Mesodermal cell (in vitro differentiated cells): ENCODE data around the gene ACSM6.

Source experiments
- H3K27ac ChIP-seq: 2 replicates; pipeline ENCODE4 v1.7.0; 2013; ENCODE audit warnings: mild to moderate bottlenecking, low read depth, low read length, moderate library complexity; ENCODE audit not compliant: severe bottlenecking
- H3K36me3 ChIP-seq: 2 replicates; pipeline ENCODE4 v1.7.1; 2013; ENCODE audit warnings: mild to moderate bottlenecking, low read length, moderate library complexity; ENCODE audit not compliant: control insufficient read depth, insufficient read depth
- H3K4me1 ChIP-seq: one replicate; pipeline ENCODE4 v1.7.1; 2013; ENCODE audit warnings: mild to moderate bottlenecking, low read length; ENCODE audit not compliant: insufficient read depth, control insufficient read depth, poor library complexity, severe bottlenecking
- H3K4me3 ChIP-seq: 2 replicates; pipeline ENCODE4 v1.7.0; 2013; ENCODE audit warnings: low read length, control low read depth, mild to moderate bottlenecking; ENCODE audit not compliant: insufficient read depth, poor library complexity, severe bottlenecking; ENCODE audit errors: extremely low read depth
- H3K9me3 ChIP-seq: 2 replicates; pipeline ENCODE4 v1.7.1; 2013; ENCODE audit warnings: mild to moderate bottlenecking, low read length, moderate library complexity; ENCODE audit not compliant: control insufficient read depth
- WGBS, 2 experiments: methylation state at CpG; one replicate each; pipeline ENCODE4 v1.1.5; 2013; ENCODE audit warnings: missing lambda C conversion rate in 2 of 2; ENCODE audit not compliant: insufficient coverage in 2 of 2; 5-methylcytosine and 5-hydroxymethylcytosine counted together

ACSM6 gene

DNA sequence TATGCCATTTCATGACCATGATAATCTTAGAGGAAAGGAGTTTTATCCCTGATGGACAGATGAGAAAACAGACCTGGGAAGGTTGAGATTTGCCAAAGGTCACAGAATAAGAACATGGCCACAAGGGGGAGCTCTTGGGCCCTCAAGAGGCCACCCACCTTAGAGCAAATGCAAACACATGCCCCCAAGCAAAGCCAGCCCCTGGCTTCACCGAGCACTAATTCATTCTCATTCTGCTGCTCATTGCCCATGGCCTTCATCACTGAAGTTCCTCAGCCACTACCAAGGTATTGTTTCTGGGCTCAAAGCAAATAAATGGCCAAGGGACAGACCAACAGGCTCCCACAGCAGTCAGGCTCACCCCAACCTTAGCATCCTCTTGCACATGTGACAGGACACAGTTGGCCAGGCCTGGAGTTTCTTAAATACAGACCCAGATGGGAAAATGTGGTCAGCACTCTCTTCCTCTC is 52.6 kb downstream of the ACSM6 start:
- 17 to 31% methylated on average over 1 of the region's 1 CpG for WGBS, 2 experiments
- Histone ChIP-seq H3K36me3 (peaks cover 70% of the 10 kb centered on the region), H3K4me3 (no peak overlapping the region), H3K27ac (peak overlapping the region; percentile 97), H3K9me3 (no peaks in the 10 kb centered on the region), H3K4me1 (peaks cover 27% of the 10 kb centered on the region)

DNA sequence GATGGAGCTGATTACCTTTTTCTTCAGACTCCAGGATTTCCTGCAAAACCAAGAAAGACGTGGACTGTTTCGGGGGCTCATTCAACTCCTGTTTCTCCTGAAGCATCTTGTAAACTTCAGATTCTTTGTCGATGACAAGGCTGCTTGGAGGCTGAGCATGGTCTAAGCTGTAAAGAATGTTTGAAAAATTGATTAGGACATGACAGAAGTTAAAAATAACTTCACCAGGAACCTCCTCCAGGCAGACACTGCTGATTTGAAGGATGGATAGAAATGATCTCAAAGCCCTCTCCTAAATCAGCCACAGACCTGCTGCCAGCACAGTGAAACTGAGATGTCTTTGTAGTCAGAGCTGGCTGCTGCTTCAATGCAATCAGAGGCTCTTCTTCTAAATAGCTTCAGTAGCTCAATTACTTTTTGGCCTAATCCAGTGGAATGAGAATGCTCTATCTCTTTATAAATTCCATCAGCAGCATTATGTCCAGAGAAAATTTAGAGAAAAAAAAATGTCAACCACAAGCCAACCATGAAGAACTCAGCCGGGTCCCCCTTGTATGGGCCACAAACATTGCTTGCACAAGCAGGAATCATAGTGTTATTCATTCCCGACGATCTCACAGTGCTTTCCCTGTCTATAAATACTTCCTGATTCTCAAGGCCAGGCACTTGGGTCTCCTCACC is 53.3 kb downstream of the ACSM6 start:
- Histone ChIP-seq H3K27ac (peak overlapping the region; percentile 97), H3K4me1 (peaks cover 27% of the 10 kb centered on the region), H3K9me3 (no peaks in the 10 kb centered on the region), H3K36me3 (peaks cover 70% of the 10 kb centered on the region), H3K4me3 (no peak overlapping the region)
- 66 to 88% methylated on average over 6 of the region's 6 CpGs for WGBS, 2 experiments

DNA sequence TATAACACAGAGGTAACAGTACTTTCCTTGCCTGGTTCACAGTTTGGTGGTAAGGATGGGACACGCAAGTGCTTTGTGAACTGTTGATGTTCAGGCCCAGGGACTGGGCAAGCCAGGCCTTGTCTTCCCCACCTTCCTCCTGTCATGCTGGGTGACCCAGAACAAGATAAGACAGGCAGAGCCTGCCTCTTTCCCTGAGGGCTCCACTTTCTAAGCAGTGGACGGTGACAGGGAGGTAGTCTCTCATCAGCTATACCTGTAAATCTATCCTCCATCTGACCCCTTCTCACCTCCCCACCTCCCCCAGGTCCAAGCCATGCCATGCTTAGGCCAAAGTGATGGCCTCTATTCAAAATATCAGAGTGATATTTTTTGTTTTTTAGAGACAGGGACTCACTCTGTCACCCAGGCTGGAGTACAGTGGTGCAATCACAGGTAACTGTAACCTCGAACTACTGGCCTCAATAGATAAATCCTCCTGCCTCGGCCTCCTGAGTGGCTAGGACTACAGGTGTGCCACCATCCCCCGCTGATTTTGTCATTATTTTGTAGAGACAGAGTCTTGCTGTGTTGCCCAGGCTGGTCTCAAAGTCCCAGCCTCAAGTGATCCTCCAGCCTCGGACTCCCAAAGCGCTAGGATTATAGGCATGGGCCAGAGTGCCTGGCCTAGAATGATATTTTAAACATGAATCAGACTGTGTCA is 54.0 kb downstream of the ACSM6 start:
- Histone ChIP-seq H3K36me3 (peaks cover 64% of the 10 kb centered on the region), H3K27ac (peak overlapping the region; percentile 97)
- 88 to 92% methylated on average over 4 to 5 of the region's 7 CpGs for WGBS, 2 experiments

GRCh38 chr10:95248989-95249388 is 55.0 kb downstream of the ACSM6 start:
- Histone ChIP-seq H3K9me3 (no peaks in the 10 kb centered on the region), H3K36me3 (peaks cover 56% of the 10 kb centered on the region)
- 95 to 100% methylated on average over 2 to 3 of the region's 3 CpGs for WGBS, 2 experiments

More for the DNA sequence above, 54.0 kb downstream of the ACSM6 start:
- no peaks in the 10 kb centered on the region for H3K9me3 ChIP-seq
- H3K4me3 ChIP-seq = no peak overlapping the region
- peaks cover 27% of the 10 kb centered on the region for H3K4me1 ChIP-seq

DNA sequence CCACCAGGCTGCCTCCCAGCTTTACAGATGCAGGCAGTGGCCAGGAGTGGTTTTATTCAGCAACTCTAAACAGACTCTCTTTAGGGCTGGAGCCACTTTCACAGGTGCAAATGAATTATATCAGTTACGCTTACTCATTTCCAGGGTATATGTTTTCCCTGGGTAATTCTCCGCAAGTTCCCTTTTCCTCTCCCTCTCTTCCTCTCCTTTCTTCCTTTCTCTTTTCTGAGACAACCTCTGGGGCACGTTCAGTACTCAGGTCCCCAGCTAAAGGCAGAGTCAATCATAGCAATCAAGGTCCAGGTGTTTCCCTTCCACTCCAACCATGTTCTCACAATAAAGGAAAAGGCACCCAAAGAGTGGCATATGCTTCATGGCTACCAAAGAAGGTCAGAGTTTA is 55.4 kb downstream of the ACSM6 start:
- H3K4me1 ChIP-seq = peaks cover 27% of the 10 kb centered on the region
- no peaks in the 10 kb centered on the region for H3K9me3 ChIP-seq
- 88 to 92% methylated on average over 2 to 3 of the region's 3 CpGs for WGBS, 2 experiments
- H3K27ac ChIP-seq = no peak overlapping the region
- H3K36me3 ChIP-seq = peaks cover 51% of the 10 kb centered on the region
- no peak overlapping the region for H3K4me3 ChIP-seq

More at GRCh38 chr10:95248989-95249388, 55.0 kb downstream of the ACSM6 start:
- peaks cover 27% of the 10 kb centered on the region for H3K4me1 ChIP-seq
- H3K27ac ChIP-seq = no peak overlapping the region
- H3K4me3 ChIP-seq = no peak overlapping the region

DNA sequence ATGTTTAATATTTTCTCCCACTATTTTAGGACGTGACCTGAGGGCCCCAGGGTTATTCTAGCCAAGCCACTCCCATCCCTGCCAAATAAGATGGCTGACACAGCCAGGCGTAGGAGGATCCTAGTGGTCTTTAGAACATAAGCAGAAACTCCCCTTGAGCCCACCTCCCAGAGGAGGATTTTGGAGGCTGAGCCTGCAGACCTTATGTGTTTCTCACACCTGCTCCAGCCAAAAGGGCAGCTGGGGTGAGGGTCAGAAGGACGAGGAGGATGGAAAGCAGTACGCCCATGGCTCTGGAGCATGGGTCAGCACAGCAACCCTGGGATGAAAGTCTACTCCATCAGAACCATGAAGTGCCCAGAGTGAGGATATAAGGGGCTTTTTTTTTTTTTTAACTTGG is 56.8 kb downstream of the ACSM6 start:
- peaks cover 37% of the 10 kb centered on the region for H3K36me3 ChIP-seq
- no peak overlapping the region for H3K4me3 ChIP-seq
- H3K27ac ChIP-seq = no peak overlapping the region
- H3K4me1 ChIP-seq = peaks cover 27% of the 10 kb centered on the region
- 100% methylated on average over 1 to 2 of the region's 4 CpGs for WGBS, 2 experiments
- H3K9me3 ChIP-seq = no peaks in the 10 kb centered on the region

DNA sequence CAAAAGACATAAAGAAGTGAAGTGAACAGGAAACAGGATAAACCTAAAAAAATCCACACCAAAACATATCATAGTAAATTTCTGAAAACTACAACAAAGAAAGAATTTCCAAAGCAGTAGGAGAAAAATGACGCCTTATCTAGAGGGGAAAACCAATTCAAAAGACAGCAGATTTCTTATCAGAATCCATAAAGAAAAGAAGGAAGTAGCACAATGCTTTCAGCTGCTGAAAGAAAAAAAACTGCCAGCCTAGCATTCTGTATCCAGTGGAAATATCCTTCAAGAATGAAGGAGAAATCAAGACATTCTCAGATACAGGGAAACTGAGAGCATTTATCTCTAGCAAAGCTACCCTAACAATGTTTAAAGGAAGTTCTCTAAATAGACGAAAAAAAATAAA is 59.0 kb downstream of the ACSM6 start:
- H3K27ac ChIP-seq = no peak overlapping the region
- H3K9me3 ChIP-seq = peaks cover 5% of the 10 kb centered on the region
- H3K4me3 ChIP-seq = no peak overlapping the region
- peaks cover 48% of the 10 kb centered on the region for H3K36me3 ChIP-seq
- H3K4me1 ChIP-seq = peaks cover 11% of the 10 kb centered on the region
- WGBS, 2 experiments = 86% methylated on average over 1 of the region's 2 CpGs; no CpG with 5 or more reads in 1 of the 2 experiments

- Histone ChIP-seq H3K4me3 (no peak overlapping the region), H3K4me1 (peaks cover 5% of the 10 kb centered on the region), H3K36me3 (peaks cover 53% of the 10 kb centered on the region), H3K27ac (no peak overlapping the region), H3K9me3 (peaks cover 6% of the 10 kb centered on the region)
- no CpG with 5 or more reads among the region's 2 CpGs for WGBS, 2 experiments
Measured at GRCh38 chr10:95253686-95254085, 59.6 kb downstream of the ACSM6 start.

DNA sequence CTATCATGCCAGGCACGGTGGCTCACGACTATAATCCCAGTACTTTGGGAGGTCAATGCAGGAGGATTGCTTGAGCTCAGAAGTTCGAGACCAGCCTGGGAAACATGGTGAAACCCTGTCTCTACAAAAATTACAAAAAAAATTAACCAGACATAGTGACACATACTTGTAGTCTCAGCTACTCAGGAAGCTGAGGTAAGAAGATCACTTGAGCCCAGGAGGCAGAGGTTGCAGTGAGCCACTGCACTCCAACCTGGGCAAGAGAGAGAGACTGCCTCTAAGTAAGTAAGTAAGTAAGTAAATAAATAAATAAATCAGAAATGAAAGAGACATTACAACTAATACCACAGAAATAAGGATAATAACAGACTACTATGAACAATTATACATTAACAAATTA is 60.6 kb downstream of the ACSM6 start:
- no peak overlapping the region for H3K4me3 ChIP-seq
- WGBS, 2 experiments = 82 to 87% methylated on average over 2 of the region's 3 CpGs
- H3K9me3 ChIP-seq = peaks cover 6% of the 10 kb centered on the region
- peaks cover 52% of the 10 kb centered on the region for H3K36me3 ChIP-seq
- peaks cover 3% of the 10 kb centered on the region for H3K4me1 ChIP-seq
- no peak overlapping the region for H3K27ac ChIP-seq

DNA sequence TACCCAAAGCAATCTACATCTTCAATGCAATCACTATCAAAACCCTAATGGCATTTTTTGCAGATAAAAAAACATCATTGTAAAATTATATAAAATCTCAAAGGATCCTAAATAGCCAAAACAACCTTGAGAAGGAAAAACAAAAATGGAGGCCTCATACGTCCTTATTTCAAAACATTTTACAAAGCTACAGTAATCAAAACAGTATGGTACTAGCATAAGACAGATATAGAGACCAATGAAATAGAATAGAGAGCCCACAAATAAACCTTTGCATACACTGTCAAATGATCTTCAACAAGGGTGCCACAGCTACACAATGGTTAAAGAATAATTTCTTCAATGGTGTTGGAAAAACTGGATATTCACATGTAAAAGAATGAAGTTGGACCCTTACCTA is 62.2 kb downstream of the ACSM6 start:
- WGBS, 2 experiments = no CpG with 5 or more reads among the region's 1 CpG
- peaks cover 50% of the 10 kb centered on the region for H3K36me3 ChIP-seq
- peaks cover 10% of the 10 kb centered on the region for H3K4me1 ChIP-seq
- H3K4me3 ChIP-seq = no peak overlapping the region
- peaks cover 6% of the 10 kb centered on the region for H3K9me3 ChIP-seq
- H3K27ac ChIP-seq = no peak overlapping the region

DNA sequence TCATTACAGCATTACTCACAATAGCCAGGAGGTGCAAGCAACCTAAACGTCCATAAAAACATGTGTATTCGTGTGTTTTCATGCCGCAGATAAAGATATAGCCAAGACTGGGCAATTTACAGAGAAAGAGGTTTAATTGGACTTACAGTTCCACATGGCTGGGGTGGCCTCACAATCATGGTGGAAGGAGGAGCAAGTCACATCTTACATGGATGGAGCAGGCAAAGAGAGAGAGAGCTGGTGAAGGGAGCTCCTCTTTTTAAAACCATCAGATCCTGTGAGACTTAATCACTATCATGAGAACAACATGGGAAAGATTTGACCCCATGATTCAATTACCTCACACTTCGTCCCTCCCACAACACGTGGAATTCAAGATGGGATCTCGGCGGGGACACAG is 63.8 kb downstream of the ACSM6 start:
- 97 to 100% methylated on average over 3 of the region's 7 CpGs for WGBS, 2 experiments
- no peak overlapping the region for H3K27ac ChIP-seq
- H3K4me1 ChIP-seq = peaks cover 25% of the 10 kb centered on the region
- H3K36me3 ChIP-seq = peaks cover 47% of the 10 kb centered on the region
- H3K4me3 ChIP-seq = no peak overlapping the region
- H3K9me3 ChIP-seq = peaks cover 6% of the 10 kb centered on the region
